Aorta (tissue), 5 donors: Measurements from ENCODE around the gene DCN. TPM values are rescaled to one million over a fixed set of nuclear protein-coding genes. Genes with fewer than 3 reads are reported as not detected.
"Not testable (repeated sequence)": the region's sequence is repeated elsewhere in the genome, so short reads cannot be mapped to it uniquely, and the experiment has no call there.

Source experiments
- ATAC-seq: fragments of 200-7000 bp; cut with Tn5 transposase; one replicate; pipeline ENCODE4 v1.9.1; 2022; ENCODE audit warnings: moderate library complexity; ENCODE audit not compliant: low FRiP score
- DNase-seq, 2 donors: peaks; one replicate each; pipeline ENCODE4 v3.0.0-alpha.2; 2020
- H3K27ac ChIP-seq, 2 donors: one replicate each; pipeline ENCODE4 v1.5.1; 2013; ENCODE audit warnings: low read length in 2 of 2, mild to moderate bottlenecking in 2 of 2, moderate library complexity in 2 of 2, control low read depth in 1 of 2, inconsistent platforms in 1 of 2, low read depth in 1 of 2
- H3K27me3 ChIP-seq, 2 donors: one replicate each; pipeline ENCODE4 v1.6.1; 2013; ENCODE audit warnings: control low read depth in 1 of 2, low read length in 1 of 2, mild to moderate bottlenecking in 1 of 2, moderate library complexity in 1 of 2; ENCODE audit not compliant: insufficient read depth in 2 of 2, control insufficient read depth in 1 of 2
- H3K36me3 ChIP-seq, 2 donors: one replicate each; pipeline ENCODE4 v1.6.1; 2013; ENCODE audit warnings: control low read depth in 1 of 2, low read length in 1 of 2, mild to moderate bottlenecking in 1 of 2; ENCODE audit not compliant: insufficient read depth in 2 of 2, control insufficient read depth in 1 of 2
- H3K4me1 ChIP-seq, 2 donors: one replicate each; pipeline ENCODE4 v1.6.1; 2013; ENCODE audit warnings: low read length in 2 of 2, control low read depth in 1 of 2, mild to moderate bottlenecking in 1 of 2, moderate library complexity in 1 of 2; ENCODE audit not compliant: insufficient read depth in 2 of 2, control insufficient read depth in 1 of 2
- H3K4me3 ChIP-seq, 2 donors: one replicate each; pipeline ENCODE4 v1.5.1; 2013; ENCODE audit warnings: low read length in 2 of 2, control low read depth in 1 of 2, mild to moderate bottlenecking in 1 of 2
- H3K9me3 ChIP-seq: one replicate; pipeline ENCODE4 v1.6.1; 2013; ENCODE audit warnings: mild to moderate bottlenecking, low read length; ENCODE audit not compliant: control insufficient read depth
- WGBS, 2 donors: extraction: QIAGEN DNeasy Blood & Tissue Kit; methylation state at CpG; one replicate each; pipeline ENCODE4 v1.1.7; 2013; 5-methylcytosine and 5-hydroxymethylcytosine counted together
- intact Hi-C, 2 donors: fragments of 100-400 bp; cut with DNase I; formaldehyde crosslinking; loops; one replicate each; pipeline versions ENCODE4 v1.14.2 to v1.15.0; 2022
- polyA plus RNA-seq, 2 donors: library from polyadenylated mRNA; stranded (reverse); fragments of 200-250 nt; gene quantifications; one replicate each; pipeline ENCODE4 v1.2.3, GENCODE V29; 2013
- total RNA-seq, 2 donors: library from RNA; stranded (reverse); fragmentation: NEBNext Ultra II Directional; extraction: Animal tissue kit (Norgen Biotek cat#: 25700); gene quantifications; one replicate each; pipeline ENCODE4 v1.2.1, GENCODE V29; 2021
- donor health status: healthy with polysubstance abuse.
- donor health status: Bipolar disorder and iron deficiency.
- donor health status: DM: no; HTN: no; CAD: no.
- donor health status: DM: no; HTN: no; CAD: no.
- donor health status: DM: yes; HTN: yes; CAD: no.

Gene DCN
- total and polyA plus RNA-seq, 4 donors = 27.2 to 2,873 (median 468) TPM

DNA sequence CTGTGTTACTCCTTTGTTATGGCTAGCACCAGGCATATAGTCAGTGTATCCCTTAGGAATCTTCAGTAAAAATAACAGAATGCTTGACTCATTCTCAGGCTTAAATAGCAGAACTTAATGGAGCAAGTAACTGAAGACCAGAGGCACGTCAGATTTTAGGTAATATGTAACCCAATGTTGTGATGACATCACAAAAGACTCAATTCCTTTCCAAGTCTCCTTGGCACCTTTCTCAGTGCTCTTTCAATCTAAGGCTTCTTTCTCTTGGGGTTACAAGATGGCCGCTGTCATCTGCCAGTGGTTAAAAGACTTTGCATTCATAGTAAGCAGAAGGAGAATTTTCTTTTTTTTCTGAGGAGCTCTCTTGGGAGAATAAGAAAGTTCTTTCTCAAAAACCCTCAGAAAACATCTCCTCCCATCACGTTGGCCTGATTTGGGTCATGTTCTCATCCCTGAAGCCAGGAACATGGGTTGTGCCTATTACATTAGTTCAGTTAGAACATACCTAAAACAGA lies 33.4 kb upstream of the DCN start:
- Histone ChIP-seq H3K4me1 (no peaks in the 10 kb centered on the region), H3K27ac (no peak overlapping the region), H3K4me3 (no peak overlapping the region), H3K36me3 (no peaks in the 10 kb centered on the region), H3K9me3 (no peaks in the 10 kb centered on the region), H3K27me3 (no peaks in the 10 kb centered on the region)
- intact Hi-C loops = no loop called here
- ATAC-seq (no peak), DNase-seq (no peak)
- 56 to 60% methylated on average over 3 of the region's 3 CpGs for WGBS, 2 donors

GRCh38 chr12:91211866-91212265 lies 29.2 kb upstream of the DCN start:
- H3K9me3 ChIP-seq = no peaks in the 10 kb centered on the region
- DNase-seq = no peak
- no peak overlapping the region for H3K4me3 ChIP-seq
- WGBS, 2 donors = 3 to 9% methylated on average over 1 of the region's 1 CpG
- ATAC-seq = no peak
- H3K27me3 ChIP-seq = no peaks in the 10 kb centered on the region
- intact Hi-C loops = no loop called here
- no peak overlapping the region for H3K27ac ChIP-seq
- H3K4me1 ChIP-seq = no peaks in the 10 kb centered on the region
- H3K36me3 ChIP-seq = no peaks in the 10 kb centered on the region

DNA sequence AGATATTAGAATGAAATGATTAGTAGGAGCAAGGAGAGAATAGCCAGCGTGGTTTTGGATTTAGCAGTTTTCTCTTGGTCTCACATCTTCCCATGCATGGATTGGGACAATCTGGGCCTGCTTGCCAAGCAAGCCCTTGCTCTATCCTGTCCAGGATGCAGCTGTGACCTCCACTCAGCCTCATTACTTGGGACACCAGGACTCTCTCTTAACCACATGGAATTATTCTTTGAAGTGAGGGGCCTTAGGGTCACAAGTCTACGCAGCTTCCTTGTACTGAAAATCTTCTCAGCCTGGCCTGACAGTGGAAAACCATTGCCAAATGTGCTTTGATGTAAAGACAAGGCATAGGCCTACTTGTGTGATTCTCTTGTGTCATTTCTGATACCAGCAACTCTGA lies 28.0 kb upstream of the DCN start:
- no peak overlapping the region for H3K27ac ChIP-seq
- no peak overlapping the region for H3K4me3 ChIP-seq
- WGBS, 2 donors = 94 to 96% methylated on average over 2 of the region's 2 CpGs
- H3K36me3 ChIP-seq = no peaks in the 10 kb centered on the region
- H3K9me3 ChIP-seq = no peaks in the 10 kb centered on the region
- intact Hi-C loops = no loop called here
- DNase-seq (no peak), ATAC-seq (no peak)
- H3K27me3 ChIP-seq = no peaks in the 10 kb centered on the region
- no peaks in the 10 kb centered on the region for H3K4me1 ChIP-seq

DNA sequence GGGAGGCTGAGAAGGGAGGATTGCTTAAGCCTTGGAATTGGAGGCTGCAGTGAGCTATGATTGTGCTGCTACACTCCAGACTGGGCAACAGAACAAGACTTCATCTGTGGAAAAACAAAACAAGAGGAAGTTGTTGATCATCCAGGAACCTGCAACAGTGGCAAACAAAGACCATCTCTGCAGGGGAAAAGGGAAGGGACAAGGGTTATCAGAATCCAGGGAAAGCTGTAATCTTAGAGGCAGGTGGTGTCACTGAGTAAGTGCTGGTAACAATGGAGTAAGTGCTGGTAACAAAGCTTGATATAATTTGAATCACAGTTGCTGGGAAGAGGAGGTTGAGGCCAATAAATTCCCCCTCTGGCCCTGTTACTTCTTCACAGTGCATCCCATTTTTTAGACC lies 27.5 kb upstream of the DCN start:
- intact Hi-C loops = no loop called here
- no peaks in the 10 kb centered on the region for H3K9me3 ChIP-seq
- ATAC-seq (no peak), DNase-seq (no peak)
- no peak overlapping the region for H3K4me3 ChIP-seq
- H3K27ac ChIP-seq = no peak overlapping the region
- H3K27me3 ChIP-seq = no peaks in the 10 kb centered on the region
- no peaks in the 10 kb centered on the region for H3K36me3 ChIP-seq
- no peaks in the 10 kb centered on the region for H3K4me1 ChIP-seq

GRCh38 chr12:91207301-91207700 lies 24.7 kb upstream of the DCN start:
- H3K4me3 ChIP-seq, intact Hi-C loops, H3K9me3 ChIP-seq, H3K36me3 ChIP-seq, H3K4me1 ChIP-seq, ATAC-seq, DNase-seq, H3K27ac ChIP-seq, H3K27me3 ChIP-seq: not testable (repeated sequence)

DNA sequence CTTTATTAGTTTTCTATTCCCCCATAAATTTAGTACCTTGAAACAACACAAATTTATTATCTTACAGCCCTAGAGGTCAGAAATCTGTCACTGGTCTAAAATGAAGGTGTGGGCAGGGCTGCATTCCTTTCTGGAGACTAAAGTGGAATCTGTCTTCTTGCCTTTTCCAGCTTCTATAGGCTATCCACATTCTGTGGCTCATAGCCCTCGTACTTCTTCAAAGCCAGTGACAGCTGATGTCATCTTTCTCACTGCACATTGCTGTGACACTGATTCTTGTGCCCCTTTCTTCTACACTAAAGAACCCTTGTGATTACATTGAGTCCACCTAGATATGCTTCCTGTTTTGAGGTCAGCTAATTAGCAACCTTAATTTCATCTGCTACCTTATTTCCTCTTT lies 23.2 kb upstream of the DCN start:
- Histone ChIP-seq H3K4me1 (no peaks in the 10 kb centered on the region), H3K9me3 (no peaks in the 10 kb centered on the region), H3K27me3 (no peaks in the 10 kb centered on the region), H3K36me3 (no peaks in the 10 kb centered on the region), H3K27ac (no peak overlapping the region), H3K4me3 (no peak overlapping the region)
- WGBS, 2 donors = 84 to 89% methylated on average over 1 of the region's 1 CpG
- DNase-seq (no peak), ATAC-seq (no peak)
- intact Hi-C loops = no loop called here

GRCh38 chr12:91204421-91204820 lies 21.8 kb upstream of the DCN start:
- Histone ChIP-seq H3K9me3 (no peaks in the 10 kb centered on the region), H3K4me3 (no peak overlapping the region), H3K4me1 (no peaks in the 10 kb centered on the region), H3K27me3 (no peaks in the 10 kb centered on the region), H3K27ac (no peak overlapping the region), H3K36me3 (no peaks in the 10 kb centered on the region)
- intact Hi-C loops = no loop called here
- 78 to 79% methylated on average over 4 of the region's 4 CpGs for WGBS, 2 donors
- DNase-seq = no peak
- ATAC-seq = no peak

- Histone ChIP-seq H3K4me1 (no peaks in the 10 kb centered on the region), H3K9me3 (no peaks in the 10 kb centered on the region), H3K36me3 (no peaks in the 10 kb centered on the region), H3K27ac (no peak overlapping the region), H3K4me3 (no peak overlapping the region), H3K27me3 (no peaks in the 10 kb centered on the region)
- intact Hi-C loops = no loop called here
- ATAC-seq (no peak), DNase-seq (no peak)
- WGBS, 2 donors = 80 to 83% methylated on average over 3 of the region's 3 CpGs
Observed at GRCh38 chr12:91203610-91204009, 21.0 kb upstream of the DCN start.

DNA sequence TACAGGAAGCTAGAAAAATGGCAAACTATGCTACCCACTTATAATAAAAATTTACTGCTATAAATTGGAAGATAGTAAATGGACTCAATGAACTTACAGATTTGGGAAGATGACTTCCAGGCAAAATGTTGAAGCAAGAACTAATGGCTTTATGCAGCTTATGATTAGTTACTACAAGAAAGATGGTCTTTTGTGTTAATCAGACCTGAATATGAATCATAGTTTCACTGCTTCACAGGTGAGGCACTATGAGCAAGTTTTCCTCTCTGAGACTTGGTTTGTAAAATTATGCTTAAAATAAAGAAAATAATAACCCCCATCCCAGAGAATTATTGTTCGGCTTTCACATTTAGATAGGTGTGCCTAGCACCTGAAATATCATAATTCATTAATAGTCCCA lies 19.8 kb upstream of the DCN start:
- Histone ChIP-seq H3K36me3 (no peaks in the 10 kb centered on the region), H3K27ac (no peak overlapping the region), H3K27me3 (no peaks in the 10 kb centered on the region), H3K9me3 (no peaks in the 10 kb centered on the region), H3K4me1 (no peaks in the 10 kb centered on the region), H3K4me3 (no peak overlapping the region)
- intact Hi-C loops = no loop called here
- ATAC-seq (no peak), DNase-seq (no peak)
- 95 to 96% methylated on average over 1 of the region's 1 CpG for WGBS, 2 donors
